ENCODE results near the gene B3GALT4. TPM values are rescaled to one million over a fixed set of nuclear protein-coding genes. Genes with fewer than 3 reads are reported as not detected.
A peak's percentile ranks its signal among the peaks of the same experiment; 100 is the strongest.
"Not testable (repeated sequence)": the region's sequence is repeated elsewhere in the genome, so short reads cannot be mapped to it uniquely, and the experiment has no call there.

Gene B3GALT4
- total RNA-seq, 1 donor from 2014 or later: 5.6 TPM

DNA sequence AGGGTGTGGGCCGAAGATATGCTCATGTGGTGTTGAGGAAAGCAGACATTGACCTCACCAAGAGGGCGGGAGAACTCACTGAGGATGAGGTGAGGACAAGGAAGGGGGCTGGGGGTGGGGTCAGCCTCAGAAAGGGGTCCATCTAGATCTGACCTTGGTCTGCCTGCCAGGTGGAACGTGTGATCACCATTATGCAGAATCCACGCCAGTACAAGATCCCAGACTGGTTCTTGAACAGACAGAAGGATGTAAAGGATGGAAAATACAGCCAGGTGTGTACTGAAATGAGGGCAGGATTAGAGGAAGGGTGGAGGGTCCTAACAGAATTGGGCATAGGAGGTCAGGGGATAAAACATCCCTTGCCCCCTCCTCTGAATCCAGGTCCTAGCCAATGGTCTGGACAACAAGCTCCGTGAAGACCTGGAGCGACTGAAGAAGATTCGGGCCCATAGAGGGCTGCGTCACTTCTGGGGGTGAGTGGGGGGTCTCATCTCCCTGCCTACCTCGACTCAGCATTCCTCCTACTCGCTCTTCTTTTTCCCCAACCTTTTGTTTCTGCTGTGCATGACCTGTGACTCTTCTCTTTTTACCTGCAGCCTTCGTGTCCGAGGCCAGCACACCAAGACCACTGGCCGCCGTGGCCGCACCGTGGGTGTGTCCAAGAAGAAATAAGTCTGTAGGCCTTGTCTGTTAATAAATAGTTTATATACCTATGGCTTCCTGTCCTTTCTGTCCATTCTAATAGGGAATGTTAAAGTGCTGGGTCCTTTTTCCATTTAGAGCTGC, 935 bp upstream of the B3GALT4 start:
- DNase-seq (ENCODE audit: low spot score): not testable (repeated sequence)

GRCh38 chr6:33276581-33276863, 401 bp upstream of the B3GALT4 start:
- Mint-ChIP-seq H3K4me1 (ENCODE audit: low read depth) (peaks cover 56% of the 10 kb centered on the region), H3K27me3 (ENCODE audit: insufficient read depth) (no peaks in the 10 kb centered on the region), H3K9me3 (no peaks in the 10 kb centered on the region), H3K4me3 (peak overlapping the region; percentile 97), H3K27ac (peak overlapping the region; percentile 78), H3K36me3 (ENCODE audit: low read depth) (peaks cover 55% of the 10 kb centered on the region)
- DNase-seq (ENCODE audit: low spot score): no peak
- intact Hi-C loops (cut with micrococcal nuclease): loop anchor here (2.0 to 10.0 kb wide), 2 partner anchors 68 to 1302 kb away; partner anchors contain the start of gene DXO

More for the DNA sequence above, 935 bp upstream of the B3GALT4 start:
- intact Hi-C loops (cut with micrococcal nuclease): loop anchor here (2.0 to 10.0 kb wide), 2 partner anchors 69 to 1301 kb away; partner anchors contain the start of gene DXO
- Mint-ChIP-seq H3K36me3 (ENCODE audit: low read depth) (peaks cover 50% of the 10 kb centered on the region), H3K27ac (peak overlapping the region; percentile 85), H3K4me3 (peak overlapping the region; percentile 97), H3K4me1 (ENCODE audit: low read depth) (peaks cover 51% of the 10 kb centered on the region)
- H3K9me3 Mint-ChIP-seq; H3K27me3 Mint-ChIP-seq (ENCODE audit: insufficient read depth): not testable (repeated sequence)

DNA sequence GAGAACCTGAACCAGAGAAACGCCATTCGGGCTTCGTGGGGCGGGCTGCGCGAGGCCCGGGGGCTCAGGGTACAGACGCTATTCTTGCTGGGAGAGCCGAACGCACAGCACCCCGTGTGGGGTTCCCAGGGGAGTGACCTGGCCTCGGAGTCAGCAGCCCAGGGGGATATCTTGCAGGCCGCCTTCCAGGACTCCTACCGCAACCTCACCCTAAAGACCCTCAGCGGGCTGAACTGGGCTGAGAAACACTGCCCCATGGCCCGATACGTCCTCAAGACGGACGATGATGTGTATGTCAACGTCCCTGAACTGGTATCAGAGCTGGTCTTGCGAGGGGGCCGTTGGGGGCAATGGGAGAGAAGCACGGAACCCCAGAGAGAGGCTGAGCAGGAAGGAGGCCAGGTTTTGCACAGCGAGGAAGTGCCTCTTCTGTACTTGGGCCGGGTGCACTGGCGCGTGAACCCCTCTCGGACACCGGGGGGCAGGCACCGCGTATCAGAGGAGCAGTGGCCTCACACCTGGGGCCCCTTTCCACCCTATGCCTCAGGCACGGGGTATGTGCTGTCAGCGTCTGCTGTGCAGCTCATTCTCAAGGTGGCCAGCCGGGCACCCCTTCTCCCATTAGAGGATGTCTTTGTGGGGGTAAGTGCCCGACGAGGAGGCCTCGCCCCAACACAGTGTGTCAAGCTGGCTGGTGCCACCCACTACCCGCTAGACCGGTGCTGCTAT, 904 bp downstream of the B3GALT4 start:
- no peaks in the 10 kb centered on the region for H3K27me3 Mint-ChIP-seq (ENCODE audit: insufficient read depth)
- H3K36me3 Mint-ChIP-seq (ENCODE audit: low read depth): peaks cover 46% of the 10 kb centered on the region
- intact Hi-C loops (cut with micrococcal nuclease): loop anchor here (1.0 to 10.0 kb wide), 6 partner anchors 11 to 1303 kb away; partner anchors contain the start of genes DXO, PFDN6, TAPBP and WDR46

DNA sequence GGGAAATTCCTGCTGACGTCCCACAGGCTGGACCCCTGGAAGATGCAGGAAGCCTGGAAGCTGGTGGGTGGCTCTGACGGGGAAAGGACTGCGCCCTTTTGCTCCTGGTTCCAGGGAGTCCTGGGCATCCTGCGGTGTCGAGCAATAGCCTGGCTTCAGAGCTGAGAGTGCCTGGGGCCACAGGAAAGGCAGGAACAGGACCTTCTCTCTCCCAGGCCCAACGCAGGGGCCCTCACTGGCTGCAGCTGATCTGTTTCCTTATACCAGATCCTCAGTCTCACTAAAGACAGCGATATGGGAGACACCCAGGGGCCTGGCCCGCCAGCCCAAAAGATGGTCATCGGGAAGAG, 1.4 kb downstream of the B3GALT4 start:
- DNase-seq (ENCODE audit: low spot score): no peak
- no peaks in the 10 kb centered on the region for H3K9me3 Mint-ChIP-seq
- no peak overlapping the region for H3K27ac Mint-ChIP-seq
- peak overlapping the region; percentile 88 for H3K4me3 Mint-ChIP-seq
- no peaks in the 10 kb centered on the region for H3K27me3 Mint-ChIP-seq (ENCODE audit: insufficient read depth)
- peaks cover 47% of the 10 kb centered on the region for H3K4me1 Mint-ChIP-seq (ENCODE audit: low read depth)
- intact Hi-C loops (cut with micrococcal nuclease): loop anchor here (10.0 kb wide), 1 partner anchor 1304 kb away; the partner anchor contains the start of gene DXO
- peaks cover 43% of the 10 kb centered on the region for H3K36me3 Mint-ChIP-seq (ENCODE audit: low read depth)

More for the DNA sequence above, 904 bp downstream of the B3GALT4 start:
- H3K4me3 Mint-ChIP-seq: peak overlapping the region; percentile 88
- no peaks in the 10 kb centered on the region for H3K9me3 Mint-ChIP-seq
- DNase-seq (ENCODE audit: low spot score): no peak
- peaks cover 52% of the 10 kb centered on the region for H3K4me1 Mint-ChIP-seq (ENCODE audit: low read depth)
- H3K27ac Mint-ChIP-seq: peak overlapping the region; percentile 91

- Mint-ChIP-seq H3K27me3 (ENCODE audit: insufficient read depth) (no peaks in the 10 kb centered on the region), H3K9me3 (no peaks in the 10 kb centered on the region), H3K36me3 (ENCODE audit: low read depth) (peaks cover 39% of the 10 kb centered on the region), H3K4me1 (ENCODE audit: low read depth) (peaks cover 42% of the 10 kb centered on the region), H3K27ac (no peak overlapping the region), H3K4me3 (peak overlapping the region; percentile 88)
- DNase-seq (ENCODE audit: low spot score): no peak
- intact Hi-C loops (cut with micrococcal nuclease): loop anchor here (10.0 kb wide), 1 partner anchor 1304 kb away; the partner anchor contains the start of gene DXO
Measured at GRCh38 chr6:33278810-33279209, 1.9 kb downstream of the B3GALT4 start.

- intact Hi-C loops (cut with micrococcal nuclease): loop anchor here (10.0 kb wide), 1 partner anchor 1304 kb away; the partner anchor contains the start of gene DXO
- DNase-seq (ENCODE audit: low spot score): no peak
- H3K36me3 Mint-ChIP-seq (ENCODE audit: low read depth): peaks cover 37% of the 10 kb centered on the region
- H3K9me3 Mint-ChIP-seq: no peaks in the 10 kb centered on the region
- peaks cover 40% of the 10 kb centered on the region for H3K4me1 Mint-ChIP-seq (ENCODE audit: low read depth)
- no peak overlapping the region for H3K27ac Mint-ChIP-seq
- H3K4me3 Mint-ChIP-seq: no peak overlapping the region
- no peaks in the 10 kb centered on the region for H3K27me3 Mint-ChIP-seq (ENCODE audit: insufficient read depth)
Measured at GRCh38 chr6:33279257-33279695, 2.4 kb downstream of the B3GALT4 start.

- H3K4me1 Mint-ChIP-seq (ENCODE audit: low read depth): peaks cover 32% of the 10 kb centered on the region
- peak overlapping the region; percentile 65 for H3K27ac Mint-ChIP-seq
- H3K36me3 Mint-ChIP-seq (ENCODE audit: low read depth): peaks cover 32% of the 10 kb centered on the region
- intact Hi-C loops (cut with micrococcal nuclease): loop anchor here (10.0 kb wide), 1 partner anchor 1305 kb away; the partner anchor contains the start of gene DXO
- H3K27me3 Mint-ChIP-seq (ENCODE audit: insufficient read depth): no peaks in the 10 kb centered on the region
- DNase-seq (ENCODE audit: low spot score): no peak
- no peak overlapping the region for H3K4me3 Mint-ChIP-seq
- H3K9me3 Mint-ChIP-seq: no peaks in the 10 kb centered on the region
Measured at GRCh38 chr6:33279971-33280511, 3.1 kb downstream of the B3GALT4 start.

- intact Hi-C loops (cut with micrococcal nuclease): no loop called here
- no peaks in the 10 kb centered on the region for H3K27me3 Mint-ChIP-seq (ENCODE audit: insufficient read depth)
- no peaks in the 10 kb centered on the region for H3K9me3 Mint-ChIP-seq
- peaks cover 27% of the 10 kb centered on the region for H3K36me3 Mint-ChIP-seq (ENCODE audit: low read depth)
- peak overlapping the region; percentile 65 for H3K27ac Mint-ChIP-seq
- H3K4me3 Mint-ChIP-seq: no peak overlapping the region
- peaks cover 27% of the 10 kb centered on the region for H3K4me1 Mint-ChIP-seq (ENCODE audit: low read depth)
- DNase-seq (ENCODE audit: low spot score): no peak
Measured at GRCh38 chr6:33280539-33280938, 3.6 kb downstream of the B3GALT4 start.

GRCh38 chr6:33285214-33285613, 8.3 kb downstream of the B3GALT4 start:
- H3K27me3 Mint-ChIP-seq (ENCODE audit: insufficient read depth); H3K27ac Mint-ChIP-seq; H3K4me3 Mint-ChIP-seq; intact Hi-C loops (cut with micrococcal nuclease); H3K9me3 Mint-ChIP-seq; DNase-seq (ENCODE audit: low spot score): not testable (repeated sequence)
- peaks cover 29% of the 10 kb centered on the region for H3K36me3 Mint-ChIP-seq (ENCODE audit: low read depth)
- peaks cover 23% of the 10 kb centered on the region for H3K4me1 Mint-ChIP-seq (ENCODE audit: low read depth)

DNA sequence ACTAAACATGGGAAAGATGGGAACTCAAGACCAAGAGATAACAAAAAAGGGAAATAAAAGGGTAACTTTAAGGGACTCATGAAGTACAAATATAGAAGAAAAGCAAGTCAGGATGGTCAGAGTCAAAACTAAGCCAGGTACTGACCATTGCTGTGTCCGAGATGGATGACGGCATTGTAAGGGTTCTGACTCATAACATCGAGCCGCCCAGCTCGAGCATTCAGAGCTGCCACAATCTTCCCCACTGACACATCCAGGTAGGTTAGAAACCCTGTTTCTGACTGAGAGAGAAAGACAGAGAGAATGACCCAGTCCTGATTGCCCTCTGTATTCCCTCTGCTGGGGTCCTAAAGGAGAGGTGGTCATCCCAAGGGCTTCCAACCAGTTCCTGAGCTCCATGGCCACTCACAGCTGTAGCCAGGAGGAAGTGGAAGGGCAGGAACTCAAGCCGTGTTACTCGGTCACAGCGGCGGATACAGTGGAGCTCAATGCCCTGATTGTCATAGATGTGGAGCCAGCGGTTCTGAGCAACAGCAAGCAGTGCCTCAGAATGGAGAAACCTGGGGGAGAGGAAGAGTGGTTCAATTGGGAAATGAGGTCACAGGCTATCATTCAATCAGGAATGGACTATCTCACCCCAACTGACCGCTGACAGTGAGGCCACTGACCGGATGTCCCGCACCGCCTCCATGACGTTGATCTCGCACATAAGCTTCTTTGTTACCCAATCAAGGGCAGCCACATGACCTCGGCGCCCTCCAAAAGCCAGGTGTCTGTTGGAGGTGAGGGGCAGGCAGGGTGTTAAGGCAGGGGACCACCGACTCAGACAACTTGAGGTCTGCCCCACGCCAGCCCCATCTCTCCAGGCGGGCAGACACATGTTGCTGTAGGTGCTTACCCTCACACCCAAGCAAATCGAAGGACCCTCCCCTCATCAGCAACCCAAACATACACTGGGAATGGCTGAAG, 10.3 kb downstream of the B3GALT4 start:
- Mint-ChIP-seq H3K27ac (peak overlapping the region; percentile 31), H3K27me3 (ENCODE audit: insufficient read depth) (no peaks in the 10 kb centered on the region), H3K4me1 (ENCODE audit: low read depth) (peaks cover 27% of the 10 kb centered on the region), H3K36me3 (ENCODE audit: low read depth) (peaks cover 31% of the 10 kb centered on the region), H3K4me3 (peak overlapping the region; percentile 98), H3K9me3 (no peaks in the 10 kb centered on the region)
- DNase-seq (ENCODE audit: low spot score): no peak
- intact Hi-C loops (cut with micrococcal nuclease): no loop called here

- no peak for DNase-seq (ENCODE audit: low spot score)
- intact Hi-C loops (cut with micrococcal nuclease): loop anchor here (2.0 kb wide), 1 partner anchor 102 kb away; the partner anchor contains the start of gene KIFC1
- peaks cover 27% of the 10 kb centered on the region for H3K4me1 Mint-ChIP-seq (ENCODE audit: low read depth)
- no peaks in the 10 kb centered on the region for H3K27me3 Mint-ChIP-seq (ENCODE audit: insufficient read depth)
- H3K9me3 Mint-ChIP-seq: no peaks in the 10 kb centered on the region
- peaks cover 37% of the 10 kb centered on the region for H3K36me3 Mint-ChIP-seq (ENCODE audit: low read depth)
- H3K27ac Mint-ChIP-seq: no peak overlapping the region
- H3K4me3 Mint-ChIP-seq: peak overlapping the region; percentile 98
Measured at GRCh38 chr6:33288141-33288920, 11.4 kb downstream of the B3GALT4 start.
